PC-9 (cell line): ENCODE measurements around the gene BDH1. TPM values are rescaled to one million over a fixed set of nuclear protein-coding genes. Genes with fewer than 3 reads are reported as not detected.

Experiments
- BruUV-seq: library from RNA; stranded (reverse); fragments of 400-500 nt; replicated peaks from 2 replicates; lab custom pipeline; 2021; lab: Mats Ljungman, UMichigan
- CTCF ChIA-PET: fragments of 300-600 bp; sonication (Branson Sonifier 250); formaldehyde crosslinking; loops from one replicate; lab custom pipeline; 2022; ENCODE audit warnings: antibody characterized with exemption; lab: Charles Lee
- POLR2A ChIA-PET: fragments of 300-600 bp; sonication (Branson Sonifier 250); formaldehyde crosslinking; loops from one replicate; lab custom pipeline; 2022; ENCODE audit warnings: antibody characterized with exemption; ENCODE audit not compliant: unreplicated experiment; lab: Charles Lee
- DNase-seq, 2 experiments: peaks; one replicate each; pipeline versions ENCODE4 v3.0.0 to v3.0.0-alpha.2; 2015 to 2022; ENCODE audit warnings: mixed read lengths in 1 of 2
- H2AFZ ChIP-seq: fragments of 200-600 bp; sonication (generic); 2 replicates; pipeline ENCODE4 v1.8.1; 2017; ENCODE audit warnings: antibody characterized with exemption
- H3F3A ChIP-seq: fragments of 200-600 bp; sonication (generic); 2 replicates; pipeline ENCODE4 v1.8.1; 2017; ENCODE audit warnings: antibody characterized with exemption, mild to moderate bottlenecking, low read depth; ENCODE audit not compliant: insufficient read depth
- H3K27ac ChIP-seq: fragments of 200-600 bp; sonication (generic); 2 replicates; pipeline ENCODE4 v1.6.1; 2016; ENCODE audit warnings: mixed run types
- H3K27me3 ChIP-seq: fragments of 200-600 bp; sonication (generic); 2 replicates; pipeline ENCODE4 v1.6.1; 2016; ENCODE audit warnings: low read depth, mixed run types; ENCODE audit not compliant: insufficient read depth
- H3K36me3 ChIP-seq: fragments of 200-600 bp; sonication (generic); 2 replicates; pipeline ENCODE4 v1.6.1; 2016; ENCODE audit warnings: low read depth, mixed run types
- H3K4me1 ChIP-seq: fragments of 200-600 bp; sonication (generic); replicated peaks from 2 replicates; pipeline ENCODE4 v1.6.1; 2016; ENCODE audit warnings: mixed run types; ENCODE audit not compliant: insufficient read depth
- H3K4me2 ChIP-seq: fragments of 200-600 bp; sonication (generic); 2 replicates; pipeline ENCODE4 v1.6.1; 2017; ENCODE audit warnings: mixed run types
- H3K4me3 ChIP-seq: fragments of 200-600 bp; sonication (generic); 2 replicates; pipeline ENCODE4 v1.6.1; 2016; ENCODE audit warnings: mixed run types
- H3K79me2 ChIP-seq: fragments of 200-600 bp; sonication (generic); 2 replicates; pipeline ENCODE4 v1.6.1; 2017; ENCODE audit warnings: low read depth, mixed run types
- H3K9me2 ChIP-seq: fragments of 200-600 bp; sonication (generic); 2 replicates; pipeline ENCODE4 v1.8.1; 2017; ENCODE audit warnings: mild to moderate bottlenecking; ENCODE audit not compliant: insufficient read depth
- H3K9me3 ChIP-seq: fragments of 200-600 bp; sonication (generic); 2 replicates; pipeline ENCODE4 v1.8.1; 2016; ENCODE audit warnings: low read depth; ENCODE audit not compliant: insufficient read depth
- H4K20me1 ChIP-seq: fragments of 200-600 bp; sonication (generic); 2 replicates; pipeline ENCODE4 v1.8.1; 2017; ENCODE audit not compliant: insufficient read depth
- CTCF ChIP-seq: fragments of 200-600 bp; sonication (generic); conservative IDR thresholded peaks from 2 replicates; pipeline ENCODE4 v1.6.1; 2017; ENCODE audit warnings: mixed run types, antibody characterized with exemption, mild to moderate bottlenecking, moderate library complexity
- EZH2 ChIP-seq: fragments of 200-600 bp; sonication (generic); IDR thresholded peaks from 2 replicates; pipeline ENCODE4 v1.8.0; 2017; ENCODE audit warnings: antibody characterized with exemption, low read depth
- intact Hi-C: fragments of 100-400 bp; cut with micrococcal nuclease; formaldehyde crosslinking; loops from one replicate; pipeline ENCODE4 v1.10.0; 2022; ENCODE audit not compliant: unreplicated experiment
- total RNA-seq: library from RNA; stranded (reverse); gene quantifications from 2 replicates; pipeline ENCODE4 v1.2.3, GENCODE V29; 2021

Gene BDH1
- total RNA-seq, 1 experiment from 2014 or later, result 55.1 TPM

DNA sequence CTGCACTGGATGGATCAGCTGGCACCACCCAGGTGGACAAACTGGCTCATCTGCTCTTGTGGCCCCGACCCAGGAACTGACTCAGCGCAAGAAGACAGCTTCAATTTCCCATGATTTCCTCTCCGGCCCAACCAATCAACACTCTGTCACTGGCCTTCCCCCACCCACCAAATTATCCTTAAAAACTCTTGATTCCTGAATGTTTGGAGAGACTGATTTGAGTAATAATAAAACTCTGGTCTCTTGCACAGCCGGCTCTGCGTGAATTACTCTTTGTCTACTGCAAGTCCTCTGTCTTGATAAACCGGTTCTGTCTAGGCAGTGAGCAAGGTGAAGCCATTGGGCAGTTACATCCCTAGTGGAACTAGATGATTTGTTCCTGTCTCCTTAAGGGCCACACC is 16.1 kb downstream of the BDH1 start:
- no TSS peak for BruUV-seq
- Histone ChIP-seq H3K9me3 (no peaks in the 10 kb centered on the region), H3K27ac (peak overlapping the region; percentile 80), H2AFZ (no peak overlapping the region), H3K27me3 (no peaks in the 10 kb centered on the region), H3K4me1 (peaks cover 43% of the 10 kb centered on the region), H3K79me2 (no peaks in the 10 kb centered on the region), H3K4me2 (peak overlapping the region; percentile 69), H4K20me1 (no peaks in the 10 kb centered on the region), H3K9me2 (no peaks in the 10 kb centered on the region), H3F3A (peaks cover 44% of the 10 kb centered on the region), H3K36me3 (no peaks in the 10 kb centered on the region), H3K4me3 (peak overlapping the region; percentile 12; the same call in 1 of the 2 replicates)
- POLR2A ChIA-PET, result interaction anchor here (0.6 to 0.7 kb wide), 2 partner anchors 19 to 244 kb away, joined by 4 to 10 read pairs; no protein-coding TSS in a partner anchor
- CTCF ChIA-PET, result interaction anchor here (0.6 kb wide), 1 partner anchor 33 kb away, joined by 3 read pairs; no protein-coding TSS in a partner anchor
- no peak for TF ChIP-seq CTCF
- no peak for TF ChIP-seq EZH2
- intact Hi-C loops, result no loop called here
- DNase-seq, result peak; percentile 79 to 99

- Histone ChIP-seq H3K4me2 (peak overlapping the region; percentile 15), H3K4me3 (no peak overlapping the region), H3K27ac (peak overlapping the region; percentile 53), H3K79me2 (no peaks in the 10 kb centered on the region), H3K9me3 (no peaks in the 10 kb centered on the region), H3K27me3 (no peaks in the 10 kb centered on the region), H3K4me1 (peaks cover 27% of the 10 kb centered on the region), H4K20me1 (no peaks in the 10 kb centered on the region), H2AFZ (no peak overlapping the region), H3F3A (peaks cover 31% of the 10 kb centered on the region), H3K36me3 (no peaks in the 10 kb centered on the region), H3K9me2 (no peaks in the 10 kb centered on the region)
- ChIA-PET POLR2A (no interaction called here), CTCF (no interaction called here)
- no peak for TF ChIP-seq CTCF
- no peak for TF ChIP-seq EZH2
- DNase-seq, result peak in 1 of 2 experiments; percentile 90
- no TSS peak for BruUV-seq
- intact Hi-C loops, result no loop called here
These were observed 21.6 kb downstream of the BDH1 start for GRCh38 chr3:197533927-197534725.

- Histone ChIP-seq H3K79me2 (no peaks in the 10 kb centered on the region), H3F3A (peaks cover 26% of the 10 kb centered on the region; the same call in 1 of the 2 replicates), H2AFZ (no peak overlapping the region), H3K27me3 (no peaks in the 10 kb centered on the region), H3K4me2 (peak overlapping the region; percentile 5; the same call in 1 of the 2 replicates), H3K4me3 (no peak overlapping the region), H4K20me1 (no peaks in the 10 kb centered on the region), H3K36me3 (no peaks in the 10 kb centered on the region), H3K27ac (peak overlapping the region; percentile 53), H3K4me1 (peaks cover 22% of the 10 kb centered on the region), H3K9me2 (no peaks in the 10 kb centered on the region), H3K9me3 (no peaks in the 10 kb centered on the region)
- POLR2A ChIA-PET, result interaction anchor here (0.6 kb wide), 1 partner anchor 981 kb away, joined by 4 read pairs; no protein-coding TSS in a partner anchor
- TF ChIP-seq CTCF (no peak), EZH2 (no peak)
- CTCF ChIA-PET, result no interaction called here
- no peak for DNase-seq
- no TSS peak for BruUV-seq
- intact Hi-C loops, result no loop called here
These were observed 22.4 kb downstream of the BDH1 start for GRCh38 chr3:197533396-197533795.
